SK-N-DZ (cell line): ENCODE data around the gene C16orf95. TPM values are rescaled to one million over a fixed set of nuclear protein-coding genes. Genes with fewer than 3 reads are reported as not detected.
A peak's percentile ranks its signal among the peaks of the same experiment; 100 is the strongest.
"Not testable (repeated sequence)": the region's sequence is repeated elsewhere in the genome, so short reads cannot be mapped to it uniquely, and the experiment has no call there.

Experiments used
- DNase-seq: peaks from one replicate; pipeline ENCODE4 v3.0.0-alpha.2; 2015; ENCODE audit warnings: low spot score
- polyA plus RNA-seq, 2 experiments: library from polyadenylated mRNA; depleted of rRNA; stranded (reverse); fragments of >200 nt; gene quantifications; 2 replicates each; pipeline ENCODE4 v1.2.3, GENCODE V29; 2014

The C16orf95 gene, protein sequence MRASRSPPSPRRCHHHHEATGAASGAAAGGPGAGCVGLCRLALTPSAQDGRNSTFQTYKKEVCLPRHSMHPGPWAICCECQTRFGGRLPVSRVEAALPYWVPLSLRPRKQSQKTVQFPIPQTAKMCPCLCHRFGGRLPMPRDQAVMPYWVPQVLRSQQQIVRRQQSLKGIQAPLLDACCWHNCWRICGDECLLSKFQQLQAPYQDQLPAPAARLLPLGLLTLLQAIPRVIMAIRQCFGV
- 9.4 and 10.1 TPM in 2 replicates for polyA plus RNA-seq (2014; cell fraction: cytosol; rRNA removed)
- 1.7 and 4.8 TPM in 2 replicates for polyA plus RNA-seq (2014; cell fraction: nucleus; rRNA removed)

DNA sequence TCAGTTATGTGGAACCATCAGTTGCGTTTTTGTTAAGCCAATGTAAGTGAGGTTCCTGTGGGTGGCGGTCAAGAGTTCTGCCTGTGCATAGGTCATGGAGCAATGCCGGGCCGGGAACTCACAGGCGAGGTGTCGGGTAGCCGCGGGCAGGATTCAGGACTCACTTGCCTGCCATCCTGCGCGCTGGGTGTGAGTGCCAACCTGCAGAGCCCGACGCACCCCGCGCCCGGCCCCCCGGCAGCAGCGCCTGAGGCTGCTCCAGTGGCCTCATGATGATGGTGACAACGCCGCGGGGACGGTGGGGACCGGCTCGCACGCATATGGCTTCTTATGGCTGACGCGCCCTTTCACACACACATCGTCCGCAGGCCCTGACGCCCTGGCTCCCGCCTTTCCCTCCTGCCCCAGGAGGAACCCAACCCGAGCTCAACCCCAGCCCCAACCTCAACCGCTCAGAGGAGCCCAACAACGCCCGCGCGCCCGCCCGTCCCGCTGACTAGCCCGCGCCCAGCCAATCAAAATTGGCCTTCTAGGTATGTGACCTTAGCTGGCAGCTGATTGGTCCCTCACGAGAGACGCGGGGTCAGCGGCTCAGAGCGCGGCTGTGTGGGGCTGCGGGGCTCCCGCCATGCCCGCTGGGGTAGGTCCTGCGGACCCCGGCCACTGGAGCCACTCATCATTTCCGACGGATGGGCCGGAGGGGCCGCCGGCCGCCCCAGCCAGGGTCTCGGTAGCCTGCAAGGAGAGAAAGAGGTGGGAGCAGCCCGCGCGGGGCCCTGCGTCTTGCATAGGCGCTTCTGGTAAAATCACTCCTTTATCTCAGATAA is at the start of gene C16orf95:
C16orf95 (minus strand) TSS at position 470 of the 827 bp plus-strand sequence; CDS start at position 320, 150 bp downstream.
- peak; percentile 98 for DNase-seq

DNA sequence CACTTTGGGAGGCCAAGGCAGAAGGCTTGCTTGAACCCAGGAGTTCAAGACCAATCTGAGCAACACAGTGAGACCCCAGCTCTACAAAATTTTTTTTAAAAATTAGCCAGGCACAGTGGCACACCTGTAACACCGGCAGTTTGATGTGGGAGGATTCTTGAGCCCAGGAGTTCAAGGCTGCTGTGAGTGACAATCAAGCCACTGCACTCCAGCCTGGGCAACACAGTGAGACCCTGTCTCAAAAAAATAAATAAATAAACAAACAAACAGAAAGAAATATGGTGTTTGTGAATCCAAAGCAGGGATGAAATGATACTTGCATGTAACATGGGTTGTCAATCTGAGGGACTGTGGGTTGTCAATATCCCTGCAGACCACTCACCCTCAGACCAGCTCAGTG is 49.7 kb upstream of the C16orf95 start:
- DNase-seq, result no peak

DNA sequence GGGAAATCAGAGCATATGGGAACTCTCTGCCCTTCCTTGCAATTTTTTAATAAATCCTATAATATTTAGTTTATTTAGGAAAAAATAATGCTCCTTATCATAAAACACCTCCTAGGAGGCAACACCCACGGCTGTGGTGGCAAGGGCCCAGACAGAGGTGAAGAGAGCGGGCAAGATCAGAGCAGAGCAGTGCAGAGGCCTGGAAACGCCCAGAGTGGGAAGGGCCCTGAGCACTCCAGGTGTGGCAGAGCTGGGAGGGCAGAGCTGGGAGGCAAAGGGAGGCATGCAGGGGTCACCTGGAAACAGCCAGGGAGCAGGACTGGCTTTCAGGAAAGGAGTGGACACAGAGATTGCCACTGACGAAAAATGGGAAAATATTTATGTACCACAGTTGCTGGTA is 49.1 kb upstream of the C16orf95 start:
- DNase-seq, result no peak

DNA sequence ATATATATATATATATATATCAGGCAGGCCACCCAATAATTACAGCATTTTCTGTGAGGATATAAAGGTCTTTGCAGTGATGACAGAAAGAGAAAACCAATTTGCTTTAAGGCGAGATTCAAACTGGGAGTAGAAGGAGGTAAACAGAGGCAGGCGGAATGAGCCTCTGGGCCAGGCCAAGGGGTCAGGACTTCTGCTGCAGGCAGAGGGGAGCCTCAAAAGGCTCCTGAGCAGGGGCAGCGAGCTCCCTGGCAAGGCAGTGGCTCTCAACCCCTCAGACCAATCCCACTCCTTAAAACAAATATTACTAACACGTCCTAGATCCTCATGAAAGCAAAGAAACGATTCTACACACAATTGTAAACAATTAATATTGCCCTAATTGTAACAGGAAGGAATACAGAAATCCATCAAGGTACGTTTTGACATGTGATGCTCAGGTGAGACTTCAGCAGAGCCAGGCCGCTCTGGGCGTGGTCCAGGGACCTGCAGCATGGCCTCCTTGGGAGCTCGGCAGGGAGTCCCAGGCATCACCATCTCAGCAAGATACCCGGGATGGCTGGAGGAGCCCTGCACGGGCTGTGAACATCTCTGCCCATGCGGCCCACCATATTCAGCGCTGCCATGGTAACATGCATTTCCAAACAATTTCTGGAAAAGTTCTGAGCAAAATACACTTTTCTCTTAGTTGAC is 48.0 kb upstream of the C16orf95 start:
- DNase-seq, result no peak

DNA sequence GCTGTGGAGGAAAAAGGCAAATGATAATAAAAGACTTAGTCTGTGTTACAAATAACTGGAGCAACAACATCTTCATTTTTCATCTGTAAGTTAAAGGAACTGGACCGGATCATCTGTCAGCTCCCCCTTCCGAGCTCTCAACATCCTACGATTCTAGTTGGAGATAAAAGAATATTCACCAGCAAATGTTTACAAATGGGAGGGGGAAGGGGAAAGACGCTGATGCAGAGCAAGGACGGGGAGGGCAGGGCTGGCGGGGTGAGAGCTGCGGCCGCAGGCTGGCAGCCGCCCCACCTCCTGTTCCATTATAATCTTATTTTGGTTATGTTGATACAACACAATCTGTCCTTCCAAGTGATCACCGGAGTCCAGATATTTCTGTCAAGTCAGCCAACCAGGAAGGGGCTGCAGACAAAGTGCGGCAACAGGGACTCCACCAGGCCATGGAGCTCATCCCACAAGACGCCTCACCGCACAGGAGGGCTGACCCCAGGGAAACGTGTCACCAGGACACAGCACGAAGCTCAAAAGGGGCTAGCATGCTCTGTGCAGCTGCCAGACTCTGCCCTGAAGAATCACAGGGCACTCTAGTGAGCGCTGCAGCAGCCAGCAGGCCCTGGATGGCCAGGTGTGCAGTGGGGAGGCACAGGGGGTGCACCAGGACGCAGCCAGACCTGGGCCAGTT is 46.7 kb upstream of the C16orf95 start:
- peak; percentile 86 for DNase-seq

DNA sequence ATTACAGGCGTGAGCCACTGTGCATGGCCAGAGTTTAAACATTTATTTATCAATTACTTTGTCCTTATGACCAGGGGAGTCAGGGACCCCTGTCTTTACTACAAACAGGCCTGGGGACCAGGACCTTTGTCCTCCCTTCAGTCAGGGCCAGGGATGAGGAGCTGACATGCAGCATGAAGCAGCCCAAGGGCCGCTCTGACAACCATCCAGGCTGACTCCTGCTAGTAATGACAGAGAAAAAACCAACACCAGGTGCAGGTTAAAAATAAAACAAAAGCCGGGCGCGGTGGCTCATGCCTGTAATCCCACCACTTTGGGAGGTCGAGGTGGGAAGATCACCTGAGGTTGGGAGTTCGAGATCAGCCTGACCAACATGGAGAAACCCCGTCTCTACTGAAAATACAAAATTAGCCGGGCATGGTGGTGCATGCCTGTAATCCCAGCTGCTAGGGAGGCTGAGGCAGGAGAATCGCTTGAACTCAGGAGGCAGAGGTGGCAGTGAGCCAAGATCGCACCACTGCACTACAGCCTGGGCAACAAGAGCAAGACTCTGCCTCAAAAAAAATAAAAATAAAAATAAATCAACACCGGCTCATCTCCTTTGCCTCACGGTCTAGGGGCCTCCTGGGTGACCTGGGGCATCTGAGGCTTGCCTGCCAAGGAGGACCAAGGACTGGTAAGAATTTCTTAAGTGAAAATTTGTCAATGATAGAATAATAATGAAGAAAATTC is 45.8 kb upstream of the C16orf95 start:
- DNase-seq, result not testable (repeated sequence)

DNA sequence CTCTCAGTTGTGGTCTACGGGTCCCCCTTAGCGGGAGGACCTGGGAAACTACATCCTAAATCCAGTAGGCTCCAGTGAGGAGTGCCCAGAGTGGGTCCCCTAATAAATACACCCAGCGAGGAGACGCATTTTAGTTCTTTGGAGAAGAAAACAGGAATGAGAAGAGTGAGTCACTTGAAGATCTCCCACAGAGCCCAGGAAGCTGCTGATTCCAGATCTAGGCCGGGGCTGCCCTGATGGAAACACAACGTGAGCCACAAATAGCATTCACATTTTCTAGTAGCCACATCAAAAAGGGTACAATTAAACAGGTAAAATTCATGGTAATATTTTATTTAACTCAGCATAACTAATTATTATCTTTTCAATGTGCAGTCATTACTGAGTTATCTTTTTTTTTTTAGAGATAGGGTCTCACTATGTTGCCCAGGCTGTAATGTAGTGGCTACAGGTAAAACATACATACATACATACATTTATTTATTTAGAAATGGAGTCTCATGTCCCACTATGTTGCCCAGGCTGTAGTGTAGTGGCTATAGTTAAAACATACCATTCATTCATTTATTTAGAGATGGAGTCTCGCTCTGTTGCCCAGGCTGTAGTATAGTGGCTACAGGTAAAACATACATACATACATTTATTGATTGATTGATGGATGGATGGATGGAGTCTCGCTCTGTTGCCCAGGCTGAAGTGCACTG is 44.9 kb upstream of the C16orf95 start:
- no peak for DNase-seq

DNA sequence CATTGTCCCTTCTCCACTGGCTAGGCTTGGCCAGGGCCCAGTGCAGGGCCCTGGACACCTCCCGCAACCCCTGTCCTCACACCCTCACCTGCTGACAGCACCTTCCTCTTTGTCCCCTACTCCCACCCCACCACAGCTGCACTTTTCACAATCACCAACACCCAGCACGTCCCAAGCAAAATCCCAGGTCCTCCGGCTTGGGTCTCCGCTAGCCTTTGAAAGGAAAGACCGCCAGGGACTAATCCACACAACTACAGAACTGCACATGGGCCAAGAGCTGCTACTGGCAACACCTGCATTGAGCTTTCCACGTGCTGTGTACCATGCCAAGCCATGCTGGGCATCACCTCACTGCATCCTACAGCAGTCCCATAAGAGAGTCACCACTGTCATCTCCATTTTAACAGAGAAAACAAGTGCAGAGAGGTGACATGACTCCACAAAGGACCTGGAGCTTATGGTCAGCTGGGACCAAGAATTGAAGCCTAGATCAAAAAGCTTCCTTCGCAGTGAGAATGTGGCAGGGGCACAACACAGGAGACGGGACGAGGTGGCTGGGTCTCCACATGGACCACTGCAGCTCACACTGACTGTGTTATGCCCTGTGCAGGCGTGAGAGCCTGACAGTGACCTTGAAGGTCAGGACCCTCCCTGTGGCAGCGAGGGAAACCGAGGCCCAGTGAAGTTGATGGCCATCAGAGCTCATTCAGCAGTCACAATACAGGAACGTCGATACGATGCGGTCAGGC is 43.8 kb upstream of the C16orf95 start:
- DNase-seq, result no peak

DNA sequence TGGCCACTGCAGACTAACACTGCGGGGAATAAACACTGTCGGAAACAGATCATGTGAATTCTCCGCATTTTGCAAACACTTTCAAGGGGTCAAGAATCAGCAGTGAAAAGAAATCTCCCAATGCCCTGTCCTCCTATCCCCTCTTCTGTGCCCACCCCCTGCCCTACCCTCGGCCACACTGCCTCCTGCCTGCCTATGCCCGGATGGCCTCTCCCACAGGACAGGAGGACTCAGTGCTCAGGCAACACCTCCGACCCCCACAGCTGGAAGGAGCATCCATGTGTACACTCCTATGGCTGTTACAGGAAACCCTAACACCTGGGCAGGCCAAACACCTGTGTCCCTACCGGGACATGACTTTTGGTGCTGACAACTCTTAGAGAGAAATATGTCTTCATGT is 41.9 kb upstream of the C16orf95 start:
- no peak for DNase-seq

DNA sequence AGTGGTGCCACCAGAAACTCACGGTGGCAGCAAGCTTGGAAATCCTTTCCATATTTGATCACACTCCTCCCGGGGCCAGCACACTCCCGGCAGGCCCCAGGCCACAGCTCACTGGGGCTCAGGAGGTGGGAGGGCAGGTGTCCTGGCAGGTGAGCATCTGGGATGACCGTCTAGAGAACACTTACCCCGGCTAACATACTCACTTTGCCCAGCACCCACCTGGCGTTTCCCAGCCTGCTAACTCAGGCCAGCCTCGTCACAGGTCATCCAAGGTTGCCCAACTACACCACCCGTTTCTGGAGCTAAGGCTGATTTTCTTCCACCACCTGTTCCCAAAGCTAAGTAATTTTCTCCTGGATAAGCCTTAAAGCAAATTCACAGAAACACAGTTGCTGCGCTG is 41.5 kb upstream of the C16orf95 start:
- DNase-seq, result no peak

DNA sequence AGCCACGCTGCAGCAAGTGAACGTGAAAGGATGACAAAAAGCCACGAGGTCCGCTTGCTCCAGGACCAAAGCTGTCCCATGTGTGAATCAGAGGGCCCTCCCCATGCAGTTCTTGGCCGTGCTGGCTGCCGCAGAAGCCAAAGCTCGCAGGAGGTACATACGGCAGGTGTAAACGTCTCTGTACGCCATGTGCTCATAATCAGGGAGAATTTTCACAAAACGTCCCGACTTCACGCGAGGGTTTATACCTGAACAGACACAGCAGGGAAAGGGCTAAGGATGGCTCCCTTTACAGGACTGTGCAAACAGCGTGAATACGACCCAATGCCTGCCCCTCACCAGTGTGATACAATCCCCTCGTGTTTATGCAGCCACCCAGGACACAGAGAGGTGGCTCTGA is 41.1 kb upstream of the C16orf95 start:
- no peak for DNase-seq

DNA sequence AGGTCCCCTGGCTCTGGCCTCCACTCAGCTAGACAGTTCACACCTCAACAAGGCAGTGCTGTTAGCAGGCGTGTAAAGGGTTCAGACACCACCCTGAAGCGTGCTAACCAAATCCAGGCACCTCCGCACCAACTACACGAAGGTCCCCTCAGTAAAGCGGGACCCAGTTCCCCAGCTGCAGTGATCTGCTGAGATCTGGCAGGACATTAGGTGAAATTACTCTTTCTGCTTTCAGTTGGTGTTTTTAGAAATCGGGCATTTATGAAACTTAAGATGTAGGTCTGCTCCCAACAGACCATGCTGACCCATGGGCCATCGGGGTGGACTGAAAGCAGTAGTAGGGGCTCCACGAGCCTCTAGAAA is 39.3 kb upstream of the C16orf95 start:
- no peak for DNase-seq

DNA sequence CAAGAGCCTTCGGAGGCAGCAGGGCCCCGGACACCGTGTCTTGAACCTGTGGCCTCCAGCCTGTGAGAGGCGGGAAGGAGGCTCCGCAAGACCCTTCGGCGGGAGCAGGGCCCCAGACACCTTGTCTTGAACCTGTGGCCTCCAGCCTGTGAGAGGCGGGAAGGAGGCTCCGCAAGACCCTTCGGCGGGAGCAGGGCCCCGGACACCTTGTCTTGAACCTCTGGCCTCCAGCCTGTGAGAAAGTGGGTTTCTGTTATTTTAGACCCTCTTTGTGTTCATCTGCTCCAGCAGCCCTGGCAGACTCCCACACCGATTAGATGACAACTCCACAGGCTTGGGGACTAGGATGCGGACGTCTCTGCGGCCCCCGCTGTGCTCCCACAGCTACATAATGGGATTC is 36.4 kb upstream of the C16orf95 start:
- no peak for DNase-seq

DNA sequence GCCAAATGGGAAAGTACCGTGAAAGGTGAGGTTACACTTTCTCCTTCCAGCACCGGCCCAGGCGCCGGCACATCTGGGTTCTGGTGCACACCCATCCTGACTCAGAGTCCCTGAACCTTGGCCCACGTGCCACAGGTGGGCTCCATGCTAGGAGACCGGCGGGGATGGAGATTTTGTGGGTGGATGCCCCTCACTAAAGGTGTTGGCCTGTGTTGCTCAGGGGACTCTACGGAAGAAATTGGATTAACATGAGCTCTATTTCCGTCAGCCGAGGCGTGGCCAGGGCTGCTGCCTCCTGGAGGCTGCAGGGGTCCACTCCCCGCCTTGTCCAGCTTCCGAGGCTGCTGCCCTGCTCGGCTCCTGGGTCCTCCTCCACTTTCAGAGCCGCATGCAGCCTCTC is 35.6 kb upstream of the C16orf95 start:
- no peak for DNase-seq

DNA sequence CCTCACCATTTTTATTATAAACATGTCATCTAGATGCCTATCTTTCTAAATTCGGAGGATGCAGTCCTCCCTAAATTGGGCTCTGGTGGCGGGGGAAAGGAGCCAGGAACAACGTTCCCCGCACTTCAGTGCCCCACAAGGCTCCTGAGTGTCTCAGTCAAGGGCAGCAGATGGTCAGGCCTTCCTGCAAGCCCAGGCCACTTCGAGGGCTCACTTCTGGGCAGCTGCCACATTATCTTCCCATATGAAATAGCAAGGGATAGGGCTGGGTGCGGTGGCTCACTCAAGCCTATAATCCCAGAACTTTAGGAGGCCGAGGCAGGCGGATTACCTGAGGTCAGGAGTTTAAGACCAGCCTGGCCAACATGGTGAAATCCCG is 34.1 kb upstream of the C16orf95 start:
- DNase-seq, result no peak

DNA sequence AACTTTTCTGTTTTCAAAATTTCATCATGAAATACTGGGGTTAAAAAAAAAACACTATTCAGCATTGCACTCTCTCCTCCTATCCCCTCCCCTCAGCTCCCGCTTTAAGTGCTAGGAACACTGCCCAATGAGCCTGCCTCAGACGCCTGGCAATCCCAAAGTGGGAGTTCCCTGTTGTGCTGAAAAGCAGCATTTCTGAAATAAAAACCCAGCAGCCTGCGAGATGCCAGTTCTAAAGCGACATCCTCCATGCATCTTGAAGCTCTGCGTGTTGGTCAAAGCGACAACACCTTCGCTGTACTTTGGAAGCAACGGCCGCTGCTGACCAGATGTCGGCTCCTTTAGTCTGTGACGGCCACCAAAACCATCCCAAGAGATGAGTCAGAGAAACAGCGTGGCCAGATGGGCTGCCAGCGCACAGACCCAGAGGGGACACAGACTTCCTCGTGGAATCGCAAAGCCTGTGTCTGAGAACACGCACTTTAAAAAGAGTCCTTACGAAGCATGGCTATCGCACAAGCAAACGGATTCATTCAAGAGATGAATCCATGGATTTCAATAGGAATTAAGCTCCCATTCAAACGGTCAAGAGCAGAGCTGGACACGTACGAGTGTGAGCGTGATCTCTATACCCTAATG is 33.6 kb upstream of the C16orf95 start:
- DNase-seq, result no peak

DNA sequence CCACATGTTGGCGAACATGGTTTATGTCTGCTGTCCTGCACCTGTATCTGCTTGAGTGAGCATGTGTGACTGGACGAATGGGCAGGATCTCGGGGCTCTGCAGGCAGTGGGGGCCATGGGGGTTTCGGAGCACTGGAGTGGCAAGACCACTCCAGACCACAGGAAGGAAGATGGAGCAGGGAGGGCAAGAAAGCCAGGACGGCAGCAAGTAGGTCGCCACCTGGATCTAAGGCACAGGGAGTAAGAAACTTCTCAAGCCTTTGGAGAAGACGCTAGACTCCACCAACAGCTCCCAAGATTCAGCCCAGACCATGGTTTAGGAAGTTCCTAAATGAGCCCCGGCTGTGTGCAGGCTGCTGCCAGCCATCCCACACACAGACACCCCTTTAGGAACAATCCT is 32.8 kb upstream of the C16orf95 start:
- DNase-seq, result no peak

DNA sequence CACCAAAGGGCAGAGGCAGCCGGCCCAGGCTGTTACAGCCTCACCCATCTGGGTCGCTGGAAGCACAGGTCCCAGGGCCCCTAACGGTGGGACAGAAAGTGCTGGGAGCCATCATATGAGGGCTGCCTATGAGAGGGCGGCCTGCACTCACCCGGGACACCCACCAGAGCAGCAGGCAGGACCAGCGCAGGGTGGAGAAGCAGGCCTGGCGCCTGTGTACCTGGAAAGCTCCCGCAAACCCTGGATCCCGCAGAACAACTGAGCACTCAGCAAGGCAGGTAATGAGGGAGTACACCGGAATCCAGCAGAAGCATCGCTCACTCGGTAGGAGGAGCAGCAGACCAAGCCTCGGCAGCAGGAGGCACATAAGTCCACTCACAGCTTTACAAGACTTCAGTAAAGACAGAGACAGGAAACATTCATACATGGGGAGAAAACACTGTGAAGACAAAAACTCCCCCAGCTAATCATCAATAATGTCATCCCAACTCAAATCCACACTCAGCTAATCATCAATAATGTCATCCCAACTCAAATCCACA is 31.5 kb upstream of the C16orf95 start:
- DNase-seq, result no peak
